HG03066 (cell line): ENCODE measurements around the gene DTX3.
"Not testable (repeated sequence)": the region's sequence is repeated elsewhere in the genome, so short reads cannot be mapped to it uniquely, and the experiment has no call there.

Experiments used
- ATAC-seq: cut with Tn5 transposase; IDR thresholded peaks from one replicate; pipeline ENCODE4 v1.9.1; 2021; ENCODE audit warnings: low read depth; ENCODE audit not compliant: unreplicated experiment

DTX3 gene

DNA sequence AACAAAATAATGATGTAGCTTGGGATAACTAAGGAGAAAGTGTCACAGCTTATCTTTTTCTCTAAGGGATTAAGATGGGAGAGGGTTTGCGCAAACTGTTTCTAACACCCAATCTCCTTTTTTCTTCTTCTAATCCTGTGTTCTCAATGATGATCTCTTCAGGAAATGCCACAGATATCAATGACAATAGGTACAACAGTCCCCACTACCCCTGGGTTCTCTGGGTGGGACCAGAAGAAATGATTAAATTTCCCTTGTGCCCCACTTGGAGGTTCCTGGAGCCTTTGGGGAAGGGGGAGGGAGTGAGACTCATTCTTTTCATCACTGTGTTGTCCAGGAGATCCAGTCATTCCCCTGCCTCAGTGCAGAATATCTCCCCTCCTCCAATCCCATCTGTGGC, 22.2 kb upstream of the DTX3 start:
- ATAC-seq: no peak

DNA sequence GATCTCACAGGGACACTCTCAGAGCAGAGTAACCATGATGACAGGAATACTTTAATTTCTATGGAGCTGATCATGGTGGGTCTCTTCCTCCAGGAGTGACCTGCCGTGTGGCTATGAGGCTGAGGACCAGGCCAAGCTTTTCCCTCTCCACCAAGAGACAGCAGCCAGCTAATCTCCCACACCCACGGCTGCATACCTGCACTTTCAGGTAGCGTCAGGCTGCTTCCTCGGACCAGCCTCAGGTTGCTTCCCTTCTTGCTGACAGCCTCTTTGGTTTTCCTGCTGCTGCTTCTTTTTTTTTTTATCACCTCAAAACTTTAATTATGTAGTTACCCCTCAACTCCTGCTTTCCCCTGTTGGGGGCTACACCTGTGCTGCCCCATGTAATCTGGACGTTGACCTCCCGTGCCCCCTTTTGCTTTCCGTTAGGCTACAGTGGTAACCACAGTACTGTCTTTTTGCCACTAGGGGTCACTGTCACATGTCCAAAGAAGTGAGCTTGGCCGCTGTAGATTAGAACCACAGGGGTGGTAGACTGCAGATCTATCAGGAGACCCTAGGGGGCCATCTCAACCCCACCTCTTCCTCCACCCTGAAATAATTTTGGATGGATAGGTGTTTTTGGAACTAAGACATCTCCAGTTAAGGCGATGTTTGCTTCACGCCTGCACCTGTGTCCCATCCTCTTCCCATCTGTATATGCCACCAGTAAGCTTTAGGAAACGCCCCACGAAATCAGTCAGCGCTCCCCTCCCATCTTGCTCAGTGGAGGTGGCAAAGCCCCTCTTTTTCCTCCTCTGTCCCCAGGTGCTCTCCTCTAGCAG, 21.4 kb upstream of the DTX3 start:
- ATAC-seq: peak; percentile 92

- ATAC-seq: no peak
Observed at GRCh38 chr12:57584050-57584449, 20.6 kb upstream of the DTX3 start.

DNA sequence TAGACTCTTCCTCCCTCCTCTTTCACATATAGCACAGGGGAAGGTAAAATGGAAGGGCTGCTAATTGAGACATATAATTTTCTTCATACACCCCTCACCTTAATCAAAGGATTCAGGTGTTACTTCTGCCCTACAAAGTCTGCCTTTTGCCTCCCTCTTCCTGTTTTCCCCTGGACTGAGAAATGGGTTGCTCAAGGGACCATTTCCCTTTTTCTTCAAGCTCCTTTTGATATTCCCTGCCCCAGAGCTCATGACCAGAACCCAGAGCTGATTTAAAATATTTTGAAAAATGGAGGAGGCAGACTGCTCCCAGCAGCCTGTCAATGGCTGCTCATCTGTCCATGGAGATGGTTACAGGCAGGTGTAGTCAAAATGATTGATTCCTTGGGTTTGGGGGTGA, 19.9 kb upstream of the DTX3 start:
- ATAC-seq: no peak

DNA sequence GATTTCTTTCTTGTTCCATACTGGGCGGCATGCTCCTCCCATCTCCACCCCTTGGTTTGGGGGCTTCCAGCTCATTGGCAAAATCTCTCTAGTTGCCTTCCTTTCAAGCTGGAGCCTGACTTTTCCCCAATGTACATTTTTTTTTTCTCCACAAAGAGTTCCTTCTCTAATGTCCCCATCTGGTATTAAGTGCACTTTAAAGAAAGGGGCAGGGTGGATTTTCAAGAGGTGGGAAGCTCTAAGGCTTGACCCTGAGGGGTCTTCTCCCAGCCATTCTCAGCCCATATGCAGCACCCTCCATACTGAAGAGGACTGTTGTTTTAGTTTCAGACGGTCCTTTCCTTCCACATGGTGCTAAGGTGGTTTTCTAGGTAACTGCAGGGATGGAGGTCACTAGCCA, 19.5 kb upstream of the DTX3 start:
- no peak for ATAC-seq

- ATAC-seq: no peak
Observed at GRCh38 chr12:57586128-57586527, 18.5 kb upstream of the DTX3 start.

DNA sequence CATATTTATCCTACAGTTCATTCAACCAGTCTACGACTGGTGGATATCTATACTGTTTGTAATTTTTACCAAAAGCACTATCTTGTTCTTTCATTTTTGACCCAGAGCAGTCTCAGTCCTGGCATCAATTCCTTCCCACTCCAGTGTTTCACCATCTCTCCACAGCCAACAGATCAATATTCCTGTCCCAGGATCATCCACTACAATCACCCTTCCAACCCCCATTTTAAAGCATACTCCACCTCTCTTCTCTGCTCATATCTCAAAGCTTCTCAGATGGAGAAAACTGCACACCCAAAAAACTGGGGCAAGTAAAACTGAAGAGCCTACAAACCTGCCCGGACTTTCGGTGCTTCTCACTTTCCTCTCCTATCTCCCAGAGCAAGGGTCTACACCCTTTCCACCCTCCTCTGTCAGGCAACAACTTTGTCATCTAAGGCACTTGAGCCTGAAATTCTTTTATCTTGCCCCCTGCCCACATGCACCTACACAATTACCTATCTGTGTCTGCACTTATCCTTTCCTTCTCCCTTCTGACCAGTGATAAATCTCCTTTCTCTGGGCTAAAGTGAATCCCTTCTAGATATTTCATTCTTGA, 17.7 kb upstream of the DTX3 start:
- ATAC-seq: no peak

DNA sequence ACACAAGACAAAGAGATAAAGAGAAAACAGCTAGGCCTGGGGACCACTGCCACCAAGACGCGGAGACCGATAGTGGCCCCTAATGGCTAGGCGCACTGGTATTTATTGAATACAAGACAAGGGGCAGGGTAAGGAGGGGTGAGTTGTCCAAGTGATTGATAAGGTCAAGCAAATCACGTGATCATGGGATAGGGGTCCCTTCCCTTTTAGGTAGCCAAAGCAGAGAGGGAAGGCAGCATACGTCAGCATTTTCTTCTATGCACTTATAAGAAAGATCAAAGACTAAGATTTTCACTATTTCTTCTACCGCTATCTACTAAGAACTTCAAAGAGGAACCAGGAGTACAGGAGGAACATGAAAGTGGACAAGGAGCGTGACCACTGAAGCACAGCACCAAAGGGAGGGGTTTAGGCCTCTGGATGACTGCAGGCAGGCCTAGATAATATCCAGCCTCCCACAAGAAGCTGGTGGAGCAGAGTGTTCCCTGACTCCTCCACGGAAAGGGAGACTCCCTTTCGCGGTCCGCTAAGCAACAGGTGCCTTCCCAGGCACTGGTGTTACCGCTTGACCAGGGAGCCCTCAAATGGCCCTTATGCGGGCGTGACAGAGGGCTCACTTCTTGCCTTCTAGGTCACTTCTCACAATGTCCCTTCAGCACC, 15.5 kb upstream of the DTX3 start:
- not testable (repeated sequence) for ATAC-seq

- no peak for ATAC-seq
Observed at GRCh38 chr12:57590479-57590863, 14.2 kb upstream of the DTX3 start.

GRCh38 chr12:57590864-57591781, 13.5 kb upstream of the DTX3 start, which contains the start of gene PIP4K2C:
TSS of gene PIP4K2C (plus strand) at chr12:57591192. CDS start at chr12:57591290, 98 bp downstream.
- ATAC-seq: peak; percentile 95

- no peak for ATAC-seq
Observed at GRCh38 chr12:57591782-57592325, 12.8 kb upstream of the DTX3 start.

- no peak for ATAC-seq
Observed at GRCh38 chr12:57592551-57593165, 12.0 kb upstream of the DTX3 start.

DNA sequence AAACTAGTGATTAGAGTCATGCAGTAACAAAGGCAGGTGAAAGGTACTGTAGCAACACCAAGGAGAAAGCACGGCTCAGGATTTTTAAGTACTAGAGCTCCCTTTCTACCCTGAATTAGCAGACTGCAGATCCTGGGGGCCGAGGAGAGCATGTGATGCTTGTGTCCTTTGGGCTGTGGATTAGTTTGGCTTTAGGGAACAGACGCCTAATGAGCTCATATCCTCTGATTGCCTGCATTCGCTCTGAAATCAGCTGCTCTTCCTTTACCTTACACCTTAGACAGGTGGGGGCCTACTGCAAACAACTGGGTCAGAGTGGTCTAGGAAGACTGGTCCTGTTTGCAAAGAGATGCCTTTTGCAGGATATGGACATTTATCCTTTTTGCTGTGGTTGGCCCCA, 11.4 kb upstream of the DTX3 start:
- no peak for ATAC-seq

- no peak for ATAC-seq
Observed at GRCh38 chr12:57600395-57600794, 4.2 kb upstream of the DTX3 start.

DNA sequence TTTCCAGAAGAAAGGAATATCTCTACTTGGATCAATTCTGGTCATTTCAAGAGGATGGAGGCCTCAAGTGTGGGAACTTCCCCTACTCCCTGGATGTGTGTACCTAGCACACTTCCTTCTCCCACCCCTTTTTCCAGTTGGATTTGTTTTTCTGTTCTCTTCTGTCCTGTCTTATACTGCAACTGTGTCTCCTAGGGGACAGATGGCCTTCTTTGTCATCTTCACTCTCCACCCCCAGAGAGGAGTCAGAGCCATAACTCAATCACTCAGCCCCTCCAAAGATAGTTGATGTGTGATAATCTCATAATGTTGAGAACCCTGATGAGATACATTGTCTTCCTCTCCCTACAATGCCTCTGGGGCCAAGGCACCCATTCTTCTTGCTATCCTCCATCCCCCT, 2.1 kb upstream of the DTX3 start:
- ATAC-seq: no peak

DNA sequence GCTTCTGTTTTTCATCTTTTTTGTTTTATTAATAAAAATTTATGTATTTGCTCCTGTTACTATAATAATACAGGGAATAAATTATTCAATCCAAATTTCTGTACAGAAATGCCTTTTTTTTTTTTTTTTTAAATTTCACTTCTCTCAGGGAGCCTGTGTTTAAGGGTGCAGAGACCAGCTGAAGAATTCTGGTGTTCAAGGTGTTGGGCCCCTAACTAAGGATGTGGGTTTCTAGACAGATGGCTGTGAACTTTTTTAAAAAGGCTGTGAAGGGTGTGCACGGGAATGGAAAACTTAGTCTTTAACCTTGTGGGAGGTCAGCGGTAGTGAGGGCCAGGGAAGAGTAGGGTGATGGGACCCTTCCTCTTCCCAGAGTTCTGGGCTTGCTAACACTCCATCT, 1.3 kb upstream of the DTX3 start:
- no peak for ATAC-seq

DNA sequence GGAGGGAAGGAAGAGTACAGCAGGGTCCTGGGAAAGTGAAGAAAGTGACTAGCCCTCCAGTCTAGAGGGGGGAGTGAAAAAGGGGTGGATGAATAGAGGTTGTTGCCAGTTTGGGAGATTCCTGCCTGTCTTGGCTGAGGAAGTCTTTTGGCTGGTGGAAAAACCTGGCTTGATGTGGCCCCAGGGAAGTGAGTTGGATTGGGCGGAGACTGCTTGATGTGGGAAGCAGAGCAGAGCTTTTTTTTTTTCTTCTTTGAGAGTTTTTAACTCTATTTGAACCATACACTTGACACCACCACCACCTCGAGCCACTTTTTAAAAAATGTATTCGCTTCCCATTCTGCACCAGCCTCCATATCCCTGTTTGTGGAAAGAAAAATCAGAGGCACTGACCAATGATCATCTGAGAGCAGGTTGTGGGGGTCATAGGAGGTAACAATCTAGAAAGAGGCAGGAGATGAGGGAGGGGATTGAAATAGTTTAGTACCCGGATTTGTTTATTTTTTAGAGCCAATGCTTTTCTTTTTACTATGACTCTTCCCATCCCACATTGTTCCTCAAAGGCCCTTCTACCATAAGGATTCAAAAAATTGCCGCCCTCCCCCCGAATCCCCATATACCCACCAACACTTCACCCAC, 690 bp upstream of the DTX3 start:
- ATAC-seq: no peak

DNA sequence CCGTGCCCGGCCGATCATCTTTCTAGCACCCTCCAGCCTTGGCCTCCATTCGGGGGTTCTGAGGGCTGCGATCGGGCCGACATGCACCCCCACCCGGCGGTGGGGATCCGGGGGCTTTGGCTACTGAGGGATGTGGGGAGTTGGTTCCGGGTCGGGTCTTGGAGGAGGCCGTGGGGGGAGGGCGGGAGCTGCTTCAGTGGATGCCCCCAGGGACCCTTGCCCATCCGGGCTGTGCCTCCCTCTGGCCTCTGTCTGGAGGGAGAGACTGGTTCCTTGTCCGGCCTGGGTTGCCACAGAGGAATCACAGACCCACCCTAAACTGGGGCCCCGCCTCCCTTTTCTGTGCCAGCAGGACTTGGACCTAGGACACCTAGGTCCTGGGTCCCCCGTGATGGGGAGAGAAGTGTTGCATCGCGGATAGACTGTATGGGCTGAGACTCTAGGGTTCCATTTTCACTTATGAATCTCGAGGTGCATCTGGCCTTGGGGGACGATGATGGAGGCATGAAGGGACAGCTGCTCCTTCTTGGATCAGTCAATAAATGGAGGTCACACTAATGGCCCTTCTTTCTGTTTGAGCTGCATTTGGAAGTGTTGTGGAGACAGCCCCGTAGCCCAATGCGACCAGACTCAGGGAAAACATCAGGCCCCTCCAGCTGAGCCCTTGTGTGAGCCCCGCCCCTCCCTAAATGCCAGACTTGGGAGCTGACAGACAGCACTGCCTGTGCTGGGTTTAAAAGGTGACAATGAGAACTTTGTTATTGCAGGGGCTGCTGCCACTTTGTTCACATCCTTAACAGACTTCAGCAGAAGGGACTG, 577 bp downstream of the DTX3 start:
- ATAC-seq: no peak
